ENCODE data around the gene MTO1. TPM values are rescaled to one million over a fixed set of nuclear protein-coding genes. Genes with fewer than 3 reads are reported as not detected.

Gene MTO1
- polyA plus RNA-seq, 3 donors, result 8.0 to 22.8 (median 14.4) TPM

DNA sequence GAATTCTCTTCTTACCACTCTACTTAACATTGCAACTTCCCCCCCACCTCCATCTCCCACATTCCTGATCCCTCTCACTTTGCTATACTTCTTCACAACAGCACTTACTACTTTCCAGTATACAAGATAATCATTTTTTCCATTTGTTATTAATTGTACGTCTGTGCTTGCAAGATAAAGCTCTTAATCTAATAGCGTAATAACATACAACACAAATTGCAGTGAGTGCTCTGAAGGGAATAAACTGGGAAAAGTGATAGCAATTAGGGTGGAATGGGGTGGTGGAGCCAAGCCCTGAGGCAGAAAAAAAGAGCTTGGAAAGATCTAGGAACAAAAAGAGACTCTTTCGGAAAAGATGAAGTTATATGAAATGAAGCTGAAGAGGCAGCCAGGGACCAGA lies 18.0 kb upstream of the MTO1 start:
- Histone ChIP-seq H3K4me1 (ENCODE audit: control insufficient read depth in 1 of 2, insufficient read depth in 2 of 2, low read length in 2 of 2) (peaks cover 13 to 30% of the 10 kb centered on the region in 2 donors), H3K36me3 (replicated peaks in 1 of 2; ENCODE audit: control insufficient read depth in 1 of 2, insufficient read depth in 2 of 2, low read length in 2 of 2) (peaks cover 38 to 78% of the 10 kb centered on the region in 2 donors)
- no peak overlapping the region for H3K4me3 Mint-ChIP-seq

DNA sequence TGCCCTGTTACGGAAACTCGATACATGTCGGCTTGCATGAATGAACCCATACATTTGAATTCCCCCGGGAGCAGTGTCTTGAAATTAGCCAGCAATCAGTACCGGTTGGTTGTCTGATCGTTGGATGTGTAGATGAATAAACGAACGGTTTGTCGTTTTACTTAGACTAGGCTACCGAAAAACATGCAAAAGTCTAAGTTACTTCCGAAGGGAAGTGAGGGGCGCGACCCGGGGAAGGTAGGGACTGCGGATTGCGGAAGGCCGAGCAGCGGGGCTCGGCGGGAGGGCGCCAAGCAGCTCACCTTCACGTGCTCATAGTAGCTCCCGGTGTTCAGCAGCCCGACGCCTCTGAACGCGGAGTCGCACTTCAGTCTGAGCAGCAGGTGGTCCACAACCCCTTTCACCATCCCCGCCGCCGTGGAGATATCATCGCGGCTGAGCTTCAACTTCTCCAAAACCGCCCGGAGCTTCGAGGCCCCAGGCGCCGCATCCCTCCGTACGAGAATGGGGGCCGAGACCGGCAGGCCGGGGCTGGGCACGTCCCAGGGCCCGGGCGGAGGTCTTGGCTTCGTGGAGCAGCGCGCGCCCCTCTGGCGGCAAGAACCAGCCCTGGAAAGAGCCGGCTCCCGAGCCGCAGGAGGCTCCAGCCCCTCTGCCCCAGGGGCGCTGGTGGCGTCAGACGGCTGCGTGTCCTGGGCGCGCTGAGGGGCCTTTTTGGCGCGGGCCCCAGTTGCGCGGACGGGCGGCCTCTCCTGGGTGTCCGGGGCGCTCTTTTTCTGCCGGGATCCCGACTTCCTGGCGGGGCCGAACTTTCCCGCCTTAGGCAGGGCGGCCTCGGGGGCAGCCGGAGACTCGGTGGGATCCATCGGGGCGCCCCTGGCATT lies 10.1 kb upstream of the MTO1 start:
- Histone ChIP-seq H3K27ac (ENCODE audit: low read depth in 1 of 2, low read length in 2 of 2) (peak overlapping the region; percentile 90 to 92), H3K9ac (ENCODE audit: insufficient read depth, low read length, poor library complexity, severe bottlenecking) (peak overlapping the region; percentile 94), H3K9me3 (replicated peaks in 1 of 2; ENCODE audit: control insufficient read depth in 1 of 2, insufficient read depth in 1 of 2, low read length in 2 of 2) (no peaks in the 10 kb centered on the region), H3K4me3 (replicated peaks in 1 of 3; ENCODE audit: low read depth in 2 of 3, low read length in 3 of 3) (peak overlapping the region; percentile 78 to 97 (median 78)), H4K20me1 (ENCODE audit: insufficient read depth, low read length) (peaks cover 49% of the 10 kb centered on the region), H3K36me3 (replicated peaks in 1 of 2; ENCODE audit: control insufficient read depth in 1 of 2, insufficient read depth in 2 of 2, low read length in 2 of 2) (peaks cover 3 to 19% of the 10 kb centered on the region in 2 donors), H3K4me1 (ENCODE audit: control insufficient read depth in 1 of 2, insufficient read depth in 2 of 2, low read length in 2 of 2) (peaks cover 62 to 75% of the 10 kb centered on the region in 2 donors), H3K4me2 (replicated peaks; ENCODE audit: extremely low read depth, low read length, poor library complexity, severe bottlenecking) (peak overlapping the region; percentile 95), H3K27me3 (ENCODE audit: control insufficient read depth in 2 of 2, insufficient read depth in 2 of 2, low read length in 2 of 2) (no peaks in the 10 kb centered on the region), H3K79me2 (ENCODE audit: insufficient read depth, low read length) (peaks cover 81% of the 10 kb centered on the region), H2AFZ (ENCODE audit: insufficient read depth, low read depth, low read length, poor library complexity, severe bottlenecking) (peak overlapping the region; percentile 79)
- DNase-seq, result peak; percentile 30 to 52 (median 44)
- TF ChIP-seq, protein P1, sequence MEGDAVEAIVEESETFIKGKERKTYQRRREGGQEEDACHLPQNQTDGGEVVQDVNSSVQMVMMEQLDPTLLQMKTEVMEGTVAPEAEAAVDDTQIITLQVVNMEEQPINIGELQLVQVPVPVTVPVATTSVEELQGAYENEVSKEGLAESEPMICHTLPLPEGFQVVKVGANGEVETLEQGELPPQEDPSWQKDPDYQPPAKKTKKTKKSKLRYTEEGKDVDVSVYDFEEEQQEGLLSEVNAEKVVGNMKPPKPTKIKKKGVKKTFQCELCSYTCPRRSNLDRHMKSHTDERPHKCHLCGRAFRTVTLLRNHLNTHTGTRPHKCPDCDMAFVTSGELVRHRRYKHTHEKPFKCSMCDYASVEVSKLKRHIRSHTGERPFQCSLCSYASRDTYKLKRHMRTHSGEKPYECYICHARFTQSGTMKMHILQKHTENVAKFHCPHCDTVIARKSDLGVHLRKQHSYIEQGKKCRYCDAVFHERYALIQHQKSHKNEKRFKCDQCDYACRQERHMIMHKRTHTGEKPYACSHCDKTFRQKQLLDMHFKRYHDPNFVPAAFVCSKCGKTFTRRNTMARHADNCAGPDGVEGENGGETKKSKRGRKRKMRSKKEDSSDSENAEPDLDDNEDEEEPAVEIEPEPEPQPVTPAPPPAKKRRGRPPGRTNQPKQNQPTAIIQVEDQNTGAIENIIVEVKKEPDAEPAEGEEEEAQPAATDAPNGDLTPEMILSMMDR (IDR thresholded peaks at IDR 0.05), result no peak
- intact Hi-C loops (cut with micrococcal nuclease), result no loop called here
- WGBS (ENCODE audit: insufficient coverage), result under 1% methylated on average over 77 of the region's 79 CpGs
- H3K4me3 Mint-ChIP-seq, result peak overlapping the region; percentile 90 to 94
- peak overlapping the region; percentile 83 to 96 (median 92) for H3K27ac Mint-ChIP-seq
- H3K4me1 Mint-ChIP-seq, result peaks cover 60% of the 10 kb centered on the region
- peaks cover 5 to 25% of the 10 kb centered on the region in 2 donors for H3K36me3 Mint-ChIP-seq
- H3K27me3 Mint-ChIP-seq (ENCODE audit: low read depth in 3 of 3), result no peaks in the 10 kb centered on the region
- peaks cover 0 to 2% (median 0%) of the 10 kb centered on the region in 7 donors for H3K9me3 Mint-ChIP-seq

More for the DNA sequence above, 18.0 kb upstream of the MTO1 start:
- Histone ChIP-seq H3K27me3 (ENCODE audit: control insufficient read depth in 2 of 2, insufficient read depth in 2 of 2, low read length in 2 of 2) (no peaks in the 10 kb centered on the region), H3K27ac (ENCODE audit: low read depth in 1 of 2, low read length in 2 of 2) (no peak overlapping the region), H2AFZ (ENCODE audit: insufficient read depth, low read depth, low read length, poor library complexity, severe bottlenecking) (no peak overlapping the region), H3K9me3 (replicated peaks in 1 of 2; ENCODE audit: control insufficient read depth in 1 of 2, insufficient read depth in 1 of 2, low read length in 2 of 2) (no peaks in the 10 kb centered on the region), H3K4me2 (replicated peaks; ENCODE audit: extremely low read depth, low read length, poor library complexity, severe bottlenecking) (no peak overlapping the region), H3K4me3 (replicated peaks in 1 of 3; ENCODE audit: low read depth in 2 of 3, low read length in 3 of 3) (no peak overlapping the region), H3K9ac (ENCODE audit: insufficient read depth, low read length, poor library complexity, severe bottlenecking) (no peak overlapping the region), H4K20me1 (ENCODE audit: insufficient read depth, low read length) (peaks cover 94% of the 10 kb centered on the region), H3K79me2 (ENCODE audit: insufficient read depth, low read length) (peaks cover 100% of the 10 kb centered on the region)
- TF ChIP-seq, protein P1 (IDR thresholded peaks at IDR 0.05), result no peak
- intact Hi-C loops (cut with micrococcal nuclease), result no loop called here
- Mint-ChIP-seq H3K36me3 (peaks cover 52 to 77% of the 10 kb centered on the region in 2 donors), H3K27me3 (ENCODE audit: low read depth in 3 of 3) (no peaks in the 10 kb centered on the region), H3K9me3 (no peaks in the 10 kb centered on the region), H3K27ac (peak overlapping the region in 3 of 7 donors; percentile 61 to 78 (median 69)), H3K4me1 (peaks cover 34% of the 10 kb centered on the region)
- WGBS (ENCODE audit: insufficient coverage), result 100% methylated on average over 1 of the region's 3 CpGs
- no peak for DNase-seq
